HCT116 (cell line): ENCODE results near the gene IPO13. TPM values are rescaled to one million over a fixed set of nuclear protein-coding genes. Genes with fewer than 3 reads are reported as not detected.

Experiments used
- ATAC-seq: fragments of 200-7000 bp; cut with Tn5 transposase; 2 replicates; pipeline ENCODE4 v1.9.1; 2020; ENCODE audit warnings: mild to moderate bottlenecking, moderate library complexity
- BruUV-seq: library from RNA; stranded (reverse); fragments of 400-500 nt; replicated peaks from 2 replicates; lab custom pipeline; 2021; lab: Mats Ljungman, UMichigan
- CTCF ChIA-PET: fragments of 300-600 bp; sonication (Branson Sonifier 250); formaldehyde crosslinking; loops from one replicate; lab custom pipeline; 2021; ENCODE audit warnings: antibody characterized with exemption; lab: Charles Lee
- POLR2A ChIA-PET: fragments of 300-600, 350-600 bp; sonication (Branson Sonifier 250); formaldehyde crosslinking; loops from one replicate; lab custom pipeline; 2021; ENCODE audit warnings: antibody characterized with exemption; lab: Charles Lee
- RAD21 ChIA-PET, 2 experiments: fragments of 300-600 bp; sonication (Branson Sonifier 250); formaldehyde crosslinking; loops; one replicate each; lab custom pipeline; 2023; ENCODE audit warnings: low total read pairs in 2 of 2; ENCODE audit not compliant: uncharacterized antibody in 2 of 2, unreplicated experiment in 2 of 2, low non-redundant PET in 1 of 2; lab: Charles Lee
- DNase-seq: peaks from one replicate; pipeline ENCODE4 v3.0.0-alpha.2; 2010; ENCODE audit warnings: low read depth, low spot score
- H2AFZ ChIP-seq: fragments of 200-600 bp; shearing (Covaris generic), sonication (generic); 2 replicates; pipeline ENCODE4 v1.6.1; 2017; ENCODE audit warnings: low read depth, mixed run types, mixed read lengths, antibody characterized with exemption, low read length; ENCODE audit not compliant: poor library complexity, severe bottlenecking
- H3K27ac ChIP-seq: 2 replicates; pipeline ENCODE4 v1.5.1; 2012; ENCODE audit warnings: low read depth, low read length
- H3K27me3 ChIP-seq: fragments of 200-600 bp; sonication (generic); 2 replicates; pipeline ENCODE4 v1.6.1; 2016; ENCODE audit warnings: mixed run types, low read length, mixed read lengths; ENCODE audit not compliant: insufficient read depth
- H3K36me3 ChIP-seq, 2 experiments: fragments of 200-500 bp in 1 of 2; fragments of 200-600 bp in 1 of 2; sonication (Bioruptor generic) in 1 of 2; sonication (generic) in 1 of 2; 2 replicates each; pipeline versions ENCODE4 v1.5.1 to v1.6.1; 2014 to 2016; ENCODE audit warnings: low read length in 2 of 2, inconsistent platforms in 1 of 2, mixed read lengths in 1 of 2, mixed run types in 1 of 2; ENCODE audit not compliant: insufficient read depth in 2 of 2, control insufficient read depth in 1 of 2
- H3K4me1 ChIP-seq, 2 experiments: fragments of 200-600 bp in 1 of 2; sonication (generic) in 1 of 2; 2 replicates each; pipeline versions ENCODE4 v1.5.1 to v1.6.1; 2012 to 2017; ENCODE audit warnings: low read length in 2 of 2, inconsistent platforms in 1 of 2, mild to moderate bottlenecking in 1 of 2, mixed read lengths in 1 of 2, mixed run types in 1 of 2, moderate library complexity in 1 of 2; ENCODE audit not compliant: insufficient read depth in 2 of 2, control insufficient read depth in 1 of 2
- H3K4me2 ChIP-seq: fragments of 200-600 bp; sonication (generic); 2 replicates; pipeline ENCODE4 v1.6.1; 2017; ENCODE audit warnings: mixed run types, low read length, mixed read lengths
- H3K4me3 ChIP-seq, 2 experiments: fragments of 200-600 bp in 1 of 2; sonication (generic) in 1 of 2; replicated peaks in 1 of 2; 2 replicates each; pipeline ENCODE4 v1.5.1; 2011 to 2016; ENCODE audit warnings: low read length in 2 of 2, control low read depth in 1 of 2, low read depth in 1 of 2, mild to moderate bottlenecking in 1 of 2, mixed read lengths in 1 of 2, mixed run types in 1 of 2
- H3K79me2 ChIP-seq: fragments of 200-600 bp; sonication (generic); 2 replicates; pipeline ENCODE4 v1.6.1; 2017; ENCODE audit warnings: mild to moderate bottlenecking, mixed run types, low read length, moderate library complexity, mixed read lengths; ENCODE audit not compliant: insufficient read depth
- H3K9ac ChIP-seq: fragments of 200-600 bp; sonication (generic); 2 replicates; pipeline ENCODE4 v1.6.1; 2016; ENCODE audit warnings: low read length, mixed read lengths
- H3K9me2 ChIP-seq: fragments of 200-600 bp; sonication (generic), shearing (Covaris generic); 2 replicates; pipeline ENCODE4 v1.6.1; 2017; ENCODE audit warnings: mixed run types, mild to moderate bottlenecking, moderate library complexity; ENCODE audit not compliant: insufficient read depth
- H3K9me3 ChIP-seq, 2 experiments: fragments of 200-500 bp in 1 of 2; fragments of 200-600 bp in 1 of 2; sonication (Bioruptor generic) in 1 of 2; sonication (generic) in 1 of 2; 2 replicates each; pipeline ENCODE4 v1.6.1; 2014 to 2017; ENCODE audit warnings: low read length in 2 of 2, mixed read lengths in 2 of 2, inconsistent platforms in 1 of 2, low read depth in 1 of 2, mild to moderate bottlenecking in 1 of 2, mixed run types in 1 of 2, moderate library complexity in 1 of 2; ENCODE audit not compliant: control insufficient read depth in 1 of 2, insufficient read depth in 1 of 2
- H4K20me1 ChIP-seq: fragments of 200-600 bp; sonication (generic), shearing (Covaris generic); 2 replicates; pipeline ENCODE4 v1.6.1; 2017; ENCODE audit warnings: mixed run types, mild to moderate bottlenecking, moderate library complexity; ENCODE audit not compliant: insufficient read depth
- CBX3 ChIP-seq: IDR thresholded peaks from 2 replicates; pipeline ENCODE4 v1.6.1; 2012; ENCODE audit warnings: low read depth
- CEBPB ChIP-seq: IDR thresholded peaks from 2 replicates; pipeline ENCODE4 v1.6.1; 2012; ENCODE audit warnings: low read depth
- EGR1 ChIP-seq: IDR thresholded peaks from 2 replicates; pipeline ENCODE4 v1.6.1; 2012; ENCODE audit warnings: low read depth
- ELF1 ChIP-seq: IDR thresholded peaks from 2 replicates; pipeline ENCODE4 v1.6.1; 2012; ENCODE audit warnings: low read depth, borderline replicate concordance
- RAD21 ChIP-seq: IDR thresholded peaks from 2 replicates; pipeline ENCODE4 v1.6.1; 2012; ENCODE audit warnings: low read depth, mild to moderate bottlenecking
- REST ChIP-seq: IDR thresholded peaks from 2 replicates; pipeline ENCODE4 v1.6.1; 2012; ENCODE audit warnings: low read depth
- intact Hi-C: fragments of 100-400 bp; cut with micrococcal nuclease; formaldehyde crosslinking; loops from 2 replicates; pipeline ENCODE4 v1.10.0; 2022
- total RNA-seq: library from RNA; stranded (reverse); gene quantifications from one replicate; pipeline ENCODE4 v1.2.1, GENCODE V29; 2021; ENCODE audit not compliant: unreplicated experiment

IPO13 gene
- total RNA-seq, 1 experiment from 2014 or later = 18.7 TPM

GRCh38 chr1:43952731-43953346, 6.1 kb downstream of the IPO13 start:
- no TSS peak for BruUV-seq
- ChIA-PET RAD21 (no interaction called here), POLR2A (no interaction called here), CTCF (no interaction called here)
- Histone ChIP-seq H3K4me3 (no peak overlapping the region), H3K9me2 (no peaks in the 10 kb centered on the region), H3K9me3 (no peaks in the 10 kb centered on the region), H3K27me3 (no peaks in the 10 kb centered on the region), H2AFZ (no peak overlapping the region), H3K9ac (no peak overlapping the region), H4K20me1 (no peaks in the 10 kb centered on the region), H3K27ac (no peak overlapping the region), H3K4me1 (peaks cover 3 to 6% of the 10 kb centered on the region in 2 experiments; a peak in 3 of 4 replicates)
- DNase-seq = no peak
- intact Hi-C loops = no loop called here
- no peak for TF ChIP-seq REST
- TF ChIP-seq ELF1 = no peak
- no peak for TF ChIP-seq RAD21
- TF ChIP-seq CEBPB = no peak
- no peak for TF ChIP-seq CBX3
- TF ChIP-seq EGR1 = no peak
- TF ChIP-seq, all 23 proteins: peak for 0
- H3K4me2 ChIP-seq = no peak overlapping the region
- H3K36me3 ChIP-seq = 0 out of 4 replicates have a peak, but pooled peaks cover 0 to 3% of the 10 kb centered on the region in 2 experiments
- ATAC-seq = no peak
- peaks cover 2% of the 10 kb centered on the region; the same call in 1 of the 2 replicates for H3K79me2 ChIP-seq
